ENCODE data around the gene MAP4. TPM values are rescaled to one million over a fixed set of nuclear protein-coding genes. Genes with fewer than 3 reads are reported as not detected.
A peak's percentile ranks its signal among the peaks of the same experiment; 100 is the strongest.

The MAP4 gene
- total RNA-seq, 1 experiment from 2014 or later: 140 TPM

GRCh38 chr3:47976135-47976732 is 40.0 kb downstream of the MAP4 start:
- no peak overlapping the region for H2BK12ac ChIP-seq (ENCODE audit: insufficient read length, low read depth, low read length)

More at GRCh38 chr3:47976135-47976732, 40.0 kb downstream of the MAP4 start:
- Mint-ChIP-seq H3K36me3 (ENCODE audit: insufficient read depth in 1 of 3, low read depth in 3 of 3) (peaks cover 0 to 7% (median 5%) of the 10 kb centered on the region in 3 experiments; a peak in 3 of 7 replicates), H3K27me3 (ENCODE audit: low read depth) (no peaks in the 10 kb centered on the region), H3K4me1 (no peaks in the 10 kb centered on the region), H3K27ac (peak overlapping the region in 1 of 3 experiments; percentile 45; a peak in 1 of 7 replicates), H3K9me3 (no peaks in the 10 kb centered on the region), H3K4me3 (no peak overlapping the region)
- H3K4me2 ChIP-seq (ENCODE audit: insufficient read depth, insufficient read length, low read length): no peak overlapping the region
- no peak overlapping the region for H3K14ac ChIP-seq (ENCODE audit: insufficient read depth, low read length)
- no peak overlapping the region for H3K9ac ChIP-seq (ENCODE audit: extremely low read depth, insufficient read length, low read length)
- H2BK120ac ChIP-seq (ENCODE audit: low read depth, low read length, poor library complexity, severe bottlenecking): no peak overlapping the region
- H3K27ac ChIP-seq (ENCODE audit: insufficient read length, low read depth, low read length): no peak overlapping the region
- H4K91ac ChIP-seq (ENCODE audit: insufficient read length, low read depth, low read length): no peak overlapping the region
- no peak overlapping the region for H2AK5ac ChIP-seq (ENCODE audit: insufficient read length, low read length)
- H4K8ac ChIP-seq (replicated peaks; ENCODE audit: insufficient read length, low read depth, low read length): no peak overlapping the region
- H3K18ac ChIP-seq (ENCODE audit: insufficient read length, low read depth, low read length): no peak overlapping the region
- H2BK15ac ChIP-seq (ENCODE audit: low read depth, low read length): no peak overlapping the region
- H4K20me1 ChIP-seq (ENCODE audit: control insufficient read depth, insufficient read depth, insufficient read length): no peaks in the 10 kb centered on the region
- TF ChIP-seq, protein P1, sequence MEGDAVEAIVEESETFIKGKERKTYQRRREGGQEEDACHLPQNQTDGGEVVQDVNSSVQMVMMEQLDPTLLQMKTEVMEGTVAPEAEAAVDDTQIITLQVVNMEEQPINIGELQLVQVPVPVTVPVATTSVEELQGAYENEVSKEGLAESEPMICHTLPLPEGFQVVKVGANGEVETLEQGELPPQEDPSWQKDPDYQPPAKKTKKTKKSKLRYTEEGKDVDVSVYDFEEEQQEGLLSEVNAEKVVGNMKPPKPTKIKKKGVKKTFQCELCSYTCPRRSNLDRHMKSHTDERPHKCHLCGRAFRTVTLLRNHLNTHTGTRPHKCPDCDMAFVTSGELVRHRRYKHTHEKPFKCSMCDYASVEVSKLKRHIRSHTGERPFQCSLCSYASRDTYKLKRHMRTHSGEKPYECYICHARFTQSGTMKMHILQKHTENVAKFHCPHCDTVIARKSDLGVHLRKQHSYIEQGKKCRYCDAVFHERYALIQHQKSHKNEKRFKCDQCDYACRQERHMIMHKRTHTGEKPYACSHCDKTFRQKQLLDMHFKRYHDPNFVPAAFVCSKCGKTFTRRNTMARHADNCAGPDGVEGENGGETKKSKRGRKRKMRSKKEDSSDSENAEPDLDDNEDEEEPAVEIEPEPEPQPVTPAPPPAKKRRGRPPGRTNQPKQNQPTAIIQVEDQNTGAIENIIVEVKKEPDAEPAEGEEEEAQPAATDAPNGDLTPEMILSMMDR (conservative IDR thresholded peaks at IDR 0.05): no peak
- H3T11ph ChIP-seq (ENCODE audit: low read length): no peak overlapping the region
- no peak overlapping the region for H2BK5ac ChIP-seq (ENCODE audit: insufficient read length, low read length)
- no peak overlapping the region for H2BK20ac ChIP-seq (ENCODE audit: low read depth, low read length, poor library complexity, severe bottlenecking)
- H3K56ac ChIP-seq (ENCODE audit: insufficient read length, low read depth, low read length): no peak overlapping the region
- no peaks in the 10 kb centered on the region for H3K27me3 ChIP-seq (ENCODE audit: insufficient read depth, low read length)
- no peak for DNase-seq
- no peaks in the 10 kb centered on the region for H3K4me1 ChIP-seq (ENCODE audit: insufficient read depth, low read length)
- no peak overlapping the region for H2AFZ ChIP-seq (ENCODE audit: low read length)
- H3K23me2 ChIP-seq (ENCODE audit: insufficient read length, low read depth, low read length, poor library complexity, severe bottlenecking): no peaks in the 10 kb centered on the region
- no peak overlapping the region for H4K5ac ChIP-seq (ENCODE audit: insufficient read length, low read depth, low read length)
- no CpG with 5 or more reads among the region's 3 CpGs for WGBS (ENCODE audit: extremely low coverage, insufficient read length, low lambda C conversion rate)
- no peak overlapping the region for H3K23ac ChIP-seq (ENCODE audit: insufficient read length, low read depth, low read length)
- H3K9me3 ChIP-seq (ENCODE audit: control insufficient read depth, low read depth, low read length): no peaks in the 10 kb centered on the region
- no peak overlapping the region for H3K4ac ChIP-seq (ENCODE audit: low read depth, low read length)
- H3K79me1 ChIP-seq (ENCODE audit: insufficient read depth, low read depth, low read length, poor library complexity, severe bottlenecking): no peaks in the 10 kb centered on the region
- H3K79me2 ChIP-seq (ENCODE audit: insufficient read depth, low read length): no peaks in the 10 kb centered on the region

All from H9 (cell line).